Skin epidermis (tissue), 12 donors: ENCODE results near the gene TMEM198.
A peak's percentile ranks its signal among the peaks of the same experiment; 100 is the strongest.

ENCODE experiments used
- H3K27ac ChIP-seq, 21 experiments: fragments of 200-600 bp; sonication (generic) in 11 of 21; one replicate each; pipeline ENCODE4 v1.5.0; 2020; ENCODE audit warnings: mild to moderate bottlenecking in 3 of 21, inconsistent platforms in 2 of 21, moderate library complexity in 2 of 21
- H3K4me3 ChIP-seq, 7 experiments: fragments of 200-600 bp; sonication (generic) in 2 of 7; one replicate each; pipeline ENCODE4 v1.5.0; 2020; ENCODE audit warnings: inconsistent platforms in 2 of 7, mild to moderate bottlenecking in 2 of 7, moderate library complexity in 1 of 7

TMEM198 gene, protein sequence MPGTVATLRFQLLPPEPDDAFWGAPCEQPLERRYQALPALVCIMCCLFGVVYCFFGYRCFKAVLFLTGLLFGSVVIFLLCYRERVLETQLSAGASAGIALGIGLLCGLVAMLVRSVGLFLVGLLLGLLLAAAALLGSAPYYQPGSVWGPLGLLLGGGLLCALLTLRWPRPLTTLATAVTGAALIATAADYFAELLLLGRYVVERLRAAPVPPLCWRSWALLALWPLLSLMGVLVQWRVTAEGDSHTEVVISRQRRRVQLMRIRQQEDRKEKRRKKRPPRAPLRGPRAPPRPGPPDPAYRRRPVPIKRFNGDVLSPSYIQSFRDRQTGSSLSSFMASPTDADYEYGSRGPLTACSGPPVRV

DNA sequence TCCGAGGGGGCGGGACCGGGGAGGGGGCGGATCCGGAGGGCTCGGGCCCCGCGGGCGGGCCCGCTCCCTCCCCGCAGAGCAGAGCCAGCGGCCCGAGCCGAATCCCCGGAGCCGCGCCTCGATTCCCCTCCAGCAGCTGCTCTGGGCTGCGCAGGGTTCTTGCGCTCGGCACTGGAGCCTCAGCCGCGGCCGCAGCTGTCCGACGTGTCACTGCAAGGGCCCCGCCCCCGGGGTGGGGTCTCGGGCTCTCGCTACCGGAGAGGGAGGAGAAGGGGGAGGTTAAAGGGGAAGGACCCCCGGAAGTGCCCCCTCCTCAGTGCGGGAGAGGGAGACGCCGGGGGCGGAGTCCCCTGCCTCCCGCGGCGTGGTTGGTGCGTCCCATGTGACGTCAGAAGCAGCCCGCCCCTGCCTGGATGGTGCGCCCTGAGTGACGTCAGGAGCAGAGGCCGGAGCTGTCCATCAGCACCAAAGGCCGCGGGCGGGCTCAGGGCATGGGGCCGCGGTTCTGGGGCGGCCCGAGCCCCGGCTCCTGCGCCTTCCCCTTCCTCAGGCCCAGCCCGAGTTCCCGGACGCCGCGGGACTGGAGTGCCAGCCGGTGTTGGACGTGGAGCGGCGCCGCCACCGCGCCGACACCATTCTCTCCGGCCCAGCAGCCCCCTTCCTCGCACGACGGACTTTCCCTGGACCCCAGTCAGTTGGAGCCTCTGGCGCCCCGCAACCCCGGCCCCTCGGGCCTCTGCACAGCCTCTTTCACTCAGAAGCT lies at the start of gene TMEM198, which contains the start of gene CHPF:
TSS of gene TMEM198 (plus strand) at position 433 of the 763 bp plus-strand sequence. CDS start 700 bp downstream, outside the sequence.
TSS of gene CHPF (minus strand) at position 214 of the 763 bp plus-strand sequence. CDS start 271 bp downstream, outside the sequence.
- H3K27ac ChIP-seq: peak within 1 kb of the TSS; percentile 14 to 90 (median 83)
- H3K4me3 ChIP-seq: peak within 1 kb of the TSS; percentile 58 to 91 (median 73)

- Histone ChIP-seq H3K27ac (no peak overlapping the region), H3K4me3 (no peak overlapping the region)
Observed at GRCh38 chr2:219494952-219495530, 48.8 kb upstream of the TMEM198 start.

DNA sequence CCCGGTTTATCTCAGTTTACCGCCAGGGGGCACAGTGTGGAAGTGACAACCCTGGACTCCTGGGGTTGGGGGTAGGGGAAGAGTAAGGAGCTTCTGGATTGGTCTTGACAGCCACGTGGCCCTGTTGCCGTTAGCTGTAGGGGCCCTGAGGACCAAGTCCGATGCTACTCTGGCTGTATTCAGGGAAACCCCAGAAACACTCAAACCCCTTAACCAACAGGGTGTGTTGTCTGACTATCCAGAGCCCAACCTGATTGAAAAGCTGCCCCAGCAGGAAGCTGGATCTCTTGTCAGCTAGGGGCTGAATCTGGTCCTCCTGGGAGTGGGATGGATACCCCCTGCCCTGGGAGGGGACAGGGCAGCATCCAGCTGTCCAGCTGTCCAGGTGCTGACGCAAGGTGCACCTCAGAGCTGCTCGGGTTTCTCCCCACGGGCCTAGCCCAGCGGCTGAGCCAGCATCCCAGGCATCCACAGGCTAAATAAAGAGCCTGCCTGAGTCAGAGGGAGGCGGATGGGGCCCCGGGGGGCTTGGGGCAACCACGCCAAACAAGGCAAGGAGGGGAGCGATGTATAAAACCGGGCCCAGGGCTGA lies 48.2 kb upstream of the TMEM198 start:
- Histone ChIP-seq H3K4me3 (no peak overlapping the region), H3K27ac (no peak overlapping the region)

DNA sequence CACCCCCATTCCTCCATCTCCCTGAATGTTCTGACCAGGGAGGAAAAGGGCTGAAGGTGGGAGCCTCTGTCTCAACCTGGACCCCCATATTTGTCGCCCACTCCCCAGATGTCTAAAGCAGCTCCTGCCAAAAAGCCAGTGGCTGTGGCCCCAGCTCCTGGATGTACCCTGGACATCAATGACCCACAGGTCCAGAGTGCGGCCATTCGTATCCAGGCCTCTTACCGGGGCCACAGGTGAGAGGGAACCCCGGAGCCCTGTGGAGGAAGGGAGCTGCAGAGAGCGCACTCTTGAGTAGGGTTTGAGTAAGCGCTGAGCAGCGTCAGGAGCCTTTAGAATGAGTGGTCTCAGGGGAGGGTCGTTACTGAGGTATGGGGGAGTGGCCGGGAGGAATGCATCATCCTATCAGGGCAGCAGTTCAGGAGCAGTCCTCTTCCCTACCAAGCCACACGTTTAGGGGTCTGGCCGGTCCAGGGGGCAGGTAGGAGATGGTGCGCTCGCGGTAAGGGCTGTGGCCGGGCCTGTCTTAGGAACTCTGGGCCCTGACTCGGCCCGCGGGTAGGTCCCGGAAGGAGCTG lies 47.5 kb upstream of the TMEM198 start:
- no peak overlapping the region for H3K4me3 ChIP-seq
- H3K27ac ChIP-seq: no peak overlapping the region

- Histone ChIP-seq H3K27ac (peak overlapping the region in 1 of 21 experiments; percentile 84), H3K4me3 (peak overlapping the region in 1 of 7 experiments; percentile 69)
Observed at GRCh38 chr2:219496825-219497494, 46.9 kb upstream of the TMEM198 start.

- Histone ChIP-seq H3K4me3 (peak overlapping the region; percentile 45 to 69 (median 64)), H3K27ac (peak overlapping the region; percentile 46 to 96 (median 88))
Observed at GRCh38 chr2:219497495-219498279, 46.1 kb upstream of the TMEM198 start.

- Histone ChIP-seq H3K4me3 (peak within 1 kb of the TSS; percentile 45 to 69 (median 64)), H3K27ac (peak within 1 kb of the TSS; percentile 46 to 96 (median 89))
Observed at GRCh38 chr2:219498280-219499057, 45.4 kb upstream of the TMEM198 start, which contains the start of gene GMPPA. GMPPA (plus strand) TSS chr2:219498891; CDS start chr2:219499976, 1,085 bp downstream.

- Histone ChIP-seq H3K27ac (peak overlapping the region; percentile 46 to 96 (median 89)), H3K4me3 (peak overlapping the region; percentile 45 to 69 (median 64))
Observed at GRCh38 chr2:219499058-219499307, 44.8 kb upstream of the TMEM198 start.

DNA sequence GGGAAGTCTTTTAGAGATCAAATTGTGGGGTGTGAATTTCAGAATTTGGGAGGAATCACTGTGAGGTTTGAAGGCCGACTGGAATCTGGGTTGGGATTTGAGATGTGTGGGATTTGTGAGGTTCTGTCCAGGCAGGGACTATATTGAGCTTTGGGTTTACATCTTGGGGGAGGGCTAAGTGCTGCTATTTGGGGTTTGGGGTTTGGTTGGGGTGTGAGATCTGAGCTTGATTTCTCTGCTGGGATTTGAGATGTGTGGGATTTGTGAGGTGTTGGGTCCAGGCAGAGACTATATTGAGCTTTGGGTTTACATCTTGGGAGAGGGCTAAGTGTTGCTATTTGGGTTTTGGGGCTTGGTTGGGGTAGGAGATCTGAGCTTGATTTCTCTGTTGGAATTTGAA lies 44.3 kb upstream of the TMEM198 start:
- Histone ChIP-seq H3K27ac (peak overlapping the region in 6 of 21 experiments; percentile 84 to 92 (median 88)), H3K4me3 (peak overlapping the region; percentile 45 to 69 (median 64))

GRCh38 chr2:219500135-219500534 lies 43.7 kb upstream of the TMEM198 start:
- H3K27ac ChIP-seq: no peak overlapping the region
- no peak overlapping the region for H3K4me3 ChIP-seq

DNA sequence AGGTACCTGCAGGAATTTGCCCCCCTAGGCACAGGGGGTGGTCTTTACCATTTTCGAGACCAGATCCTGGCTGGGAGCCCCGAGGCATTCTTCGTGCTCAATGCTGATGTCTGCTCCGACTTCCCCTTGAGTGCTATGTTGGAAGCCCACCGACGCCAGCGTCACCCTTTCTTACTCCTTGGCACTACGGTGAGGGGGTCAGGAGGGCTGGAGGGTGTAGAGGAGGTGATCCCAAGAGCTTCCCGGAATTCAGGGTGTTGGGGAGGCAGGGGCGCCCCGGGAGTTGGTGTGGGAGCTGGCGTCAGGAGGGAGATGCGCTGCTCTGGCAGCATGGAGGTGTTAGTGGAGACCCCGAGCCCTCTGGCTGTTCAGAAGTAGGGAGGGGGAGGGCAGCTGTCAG lies 42.0 kb upstream of the TMEM198 start:
- Histone ChIP-seq H3K4me3 (no peak overlapping the region), H3K27ac (no peak overlapping the region)

DNA sequence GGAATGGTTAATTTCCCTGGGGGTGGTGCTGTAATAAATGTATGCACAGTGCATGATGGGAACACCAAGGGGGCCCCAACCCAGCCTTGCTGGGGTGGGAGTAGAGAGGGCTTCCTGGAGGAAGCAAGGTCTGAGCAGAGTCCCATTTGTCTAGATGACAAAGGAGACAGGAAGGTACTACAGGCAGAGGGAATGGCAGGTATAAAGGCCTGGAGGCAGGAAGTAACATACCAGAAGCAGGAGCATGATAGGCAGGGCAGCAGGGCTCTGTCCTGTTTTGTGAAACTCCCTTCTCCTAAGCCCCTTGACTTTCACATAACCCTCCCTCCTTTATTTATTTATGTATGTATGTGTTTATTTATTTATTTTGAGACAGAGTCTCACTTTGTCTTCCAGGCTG lies 41.2 kb upstream of the TMEM198 start:
- no peak overlapping the region for H3K27ac ChIP-seq
- no peak overlapping the region for H3K4me3 ChIP-seq

DNA sequence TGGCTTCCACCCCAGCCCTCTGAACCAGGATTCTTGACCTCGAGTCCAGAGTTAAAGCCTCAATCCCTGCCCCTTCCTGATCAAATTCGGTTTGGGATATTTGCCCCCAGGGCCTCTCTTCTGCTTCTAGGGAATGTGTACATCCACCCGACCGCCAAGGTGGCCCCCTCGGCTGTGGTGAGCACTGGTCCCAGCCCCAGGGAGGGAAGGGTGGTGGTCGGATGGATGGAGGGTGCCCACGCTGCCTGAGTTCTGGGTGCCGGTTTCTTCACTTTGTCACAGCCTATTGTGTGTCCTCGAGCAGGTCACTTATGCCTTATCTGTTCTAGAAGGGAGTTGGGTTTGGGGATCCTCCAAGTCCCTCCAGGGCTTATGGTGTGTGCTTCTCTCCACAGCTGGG lies 38.2 kb upstream of the TMEM198 start:
- H3K4me3 ChIP-seq: no peak overlapping the region
- no peak overlapping the region for H3K27ac ChIP-seq

- Histone ChIP-seq H3K27ac (peak overlapping the region in 1 of 21 experiments; percentile 18), H3K4me3 (no peak overlapping the region)
Observed at GRCh38 chr2:219506153-219506801, 37.6 kb upstream of the TMEM198 start.

- H3K4me3 ChIP-seq: no peak overlapping the region
- peak overlapping the region in 1 of 21 experiments; percentile 18 for H3K27ac ChIP-seq
Observed at GRCh38 chr2:219506802-219507526, 36.9 kb upstream of the TMEM198 start.
